Muscle of leg (tissue), 11 donors: Measurements from ENCODE around the gene ALKBH1. TPM values are rescaled to one million over a fixed set of nuclear protein-coding genes. Genes with fewer than 3 reads are reported as not detected.

ENCODE experiments used
- DNase-seq: peaks from one replicate; pipeline ENCODE4 v3.0.0; 2013
- H3K27ac ChIP-seq: one replicate; pipeline ENCODE4 v1.5.1; 2013; ENCODE audit warnings: mild to moderate bottlenecking, low read length, control low read depth
- H3K27me3 ChIP-seq: one replicate; pipeline ENCODE4 v1.6.1; 2013; ENCODE audit warnings: low read length; ENCODE audit not compliant: control insufficient read depth, insufficient read depth
- H3K36me3 ChIP-seq: one replicate; pipeline ENCODE4 v1.6.1; 2013; ENCODE audit warnings: low read length; ENCODE audit not compliant: control insufficient read depth, insufficient read depth
- H3K4me1 ChIP-seq: one replicate; pipeline ENCODE4 v1.6.1; 2013; ENCODE audit warnings: low read length; ENCODE audit not compliant: control insufficient read depth, insufficient read depth
- H3K4me3 ChIP-seq: one replicate; pipeline ENCODE4 v1.5.1; 2013; ENCODE audit warnings: low read length, control low read depth
- H3K9me3 ChIP-seq: replicated peaks from 2 replicates; pipeline ENCODE4 v1.6.1; 2013; ENCODE audit warnings: low read depth, low read length; ENCODE audit not compliant: control insufficient read depth
- WGBS: methylation state at CpG from one replicate; pipeline ENCODE4 v1.1.5; 2013; ENCODE audit warnings: missing lambda C conversion rate; ENCODE audit not compliant: insufficient coverage; 5-methylcytosine and 5-hydroxymethylcytosine counted together
- polyA plus RNA-seq, 8 donors: library from polyadenylated mRNA; unstranded; fragments of 120-200 nt; gene quantifications; one replicate each; pipeline versions ENCODE4 v1.2.1 to v1.2.3, GENCODE V29; 2013; ENCODE audit warnings: inconsistent platforms in 1 of 8, low replicate concordance in 1 of 8; ENCODE audit not compliant: insufficient read length in 8 of 8, insufficient read depth in 1 of 8
- total RNA-seq: library from RNA; stranded (reverse); fragments of 120-200 nt; gene quantifications from one replicate; pipeline ENCODE4 v1.2.4, GENCODE V29; 2013

ALKBH1 gene
- total and polyA plus RNA-seq, 9 donors, result 9.1 to 13.1 (median 10.5) TPM

GRCh38 chr14:77649326-77649725 lies 58.5 kb downstream of the ALKBH1 start:
- Histone ChIP-seq H3K36me3 (no peaks in the 10 kb centered on the region), H3K4me1 (peaks cover 4% of the 10 kb centered on the region), H3K4me3 (no peak overlapping the region), H3K27me3 (no peaks in the 10 kb centered on the region), H3K27ac (no peak overlapping the region), H3K9me3 (no peaks in the 10 kb centered on the region)
- no peak for DNase-seq
- no CpG with 5 or more reads among the region's 3 CpGs for WGBS

DNA sequence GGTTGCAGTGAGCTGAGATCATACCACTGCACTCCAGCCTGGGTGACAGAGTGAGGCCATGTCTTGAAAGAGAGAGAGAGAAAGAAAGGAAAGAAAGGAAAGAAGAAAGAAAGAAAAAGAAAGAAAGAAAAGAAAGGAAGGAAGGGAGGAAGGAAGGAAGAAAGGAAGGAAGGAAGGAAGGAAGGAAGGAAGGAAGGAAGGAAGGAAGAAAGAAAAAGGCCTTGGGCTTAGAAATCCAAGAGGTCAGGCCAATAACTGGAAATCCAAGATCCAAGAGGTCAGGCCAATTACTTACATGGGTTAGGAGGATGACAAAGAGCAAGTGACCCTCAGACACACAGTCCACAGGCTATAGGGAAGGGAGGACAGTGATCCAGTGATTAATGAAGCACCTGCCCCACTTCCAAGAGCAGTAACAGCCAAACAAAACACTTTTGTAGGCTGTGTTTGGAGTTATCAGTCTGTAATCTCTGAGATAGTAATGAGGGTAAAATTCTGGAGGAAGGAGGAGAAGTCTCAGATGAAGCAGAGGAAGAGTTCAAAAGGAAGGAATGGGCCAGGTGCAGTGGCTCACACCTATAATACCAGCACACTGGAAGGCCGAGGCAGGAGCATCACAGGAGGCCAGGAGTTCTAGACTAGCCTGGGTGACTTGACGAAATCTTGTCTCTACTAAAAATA lies 59.2 kb downstream of the ALKBH1 start:
- Histone ChIP-seq H3K4me3 (no peak overlapping the region), H3K36me3 (no peaks in the 10 kb centered on the region), H3K9me3 (no peaks in the 10 kb centered on the region), H3K27ac (no peak overlapping the region), H3K27me3 (no peaks in the 10 kb centered on the region), H3K4me1 (no peaks in the 10 kb centered on the region)
- DNase-seq, result no peak
- WGBS, result no CpG with 5 or more reads among the region's 2 CpGs

DNA sequence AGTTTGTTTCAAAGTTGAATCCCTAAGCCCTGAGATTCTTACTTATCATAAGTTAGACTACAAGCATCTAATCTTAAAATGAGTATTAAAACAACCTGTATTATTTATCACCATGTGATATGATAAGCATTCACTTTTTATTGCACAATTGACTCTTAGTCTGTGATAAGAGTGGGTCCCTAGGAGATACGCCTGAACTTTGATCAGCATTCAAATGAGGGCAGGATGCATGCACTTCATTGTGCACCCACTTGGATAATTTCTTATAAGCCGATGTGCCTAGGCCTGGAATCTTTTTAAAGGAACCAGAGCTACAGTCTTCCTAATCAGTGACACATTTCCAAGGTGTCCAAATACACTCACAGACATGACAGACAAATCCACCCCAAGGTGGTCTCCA lies 60.0 kb downstream of the ALKBH1 start:
- WGBS, result 100% methylated on average over 1 of the region's 2 CpGs

GRCh38 chr14:77646907-77647306 lies 60.9 kb downstream of the ALKBH1 start:
- Histone ChIP-seq H3K27me3 (no peaks in the 10 kb centered on the region), H3K4me1 (peaks cover 5% of the 10 kb centered on the region), H3K9me3 (no peaks in the 10 kb centered on the region), H3K36me3 (no peaks in the 10 kb centered on the region), H3K27ac (no peak overlapping the region), H3K4me3 (no peak overlapping the region)
- WGBS, result 83% methylated on average over 3 of the region's 4 CpGs
- no peak for DNase-seq

More for the DNA sequence above, 60.0 kb downstream of the ALKBH1 start:
- H3K36me3 ChIP-seq, result no peaks in the 10 kb centered on the region
- H3K27me3 ChIP-seq, result no peaks in the 10 kb centered on the region
- DNase-seq, result no peak
- no peaks in the 10 kb centered on the region for H3K9me3 ChIP-seq
- no peak overlapping the region for H3K27ac ChIP-seq
- H3K4me1 ChIP-seq, result no peaks in the 10 kb centered on the region
- H3K4me3 ChIP-seq, result no peak overlapping the region

DNA sequence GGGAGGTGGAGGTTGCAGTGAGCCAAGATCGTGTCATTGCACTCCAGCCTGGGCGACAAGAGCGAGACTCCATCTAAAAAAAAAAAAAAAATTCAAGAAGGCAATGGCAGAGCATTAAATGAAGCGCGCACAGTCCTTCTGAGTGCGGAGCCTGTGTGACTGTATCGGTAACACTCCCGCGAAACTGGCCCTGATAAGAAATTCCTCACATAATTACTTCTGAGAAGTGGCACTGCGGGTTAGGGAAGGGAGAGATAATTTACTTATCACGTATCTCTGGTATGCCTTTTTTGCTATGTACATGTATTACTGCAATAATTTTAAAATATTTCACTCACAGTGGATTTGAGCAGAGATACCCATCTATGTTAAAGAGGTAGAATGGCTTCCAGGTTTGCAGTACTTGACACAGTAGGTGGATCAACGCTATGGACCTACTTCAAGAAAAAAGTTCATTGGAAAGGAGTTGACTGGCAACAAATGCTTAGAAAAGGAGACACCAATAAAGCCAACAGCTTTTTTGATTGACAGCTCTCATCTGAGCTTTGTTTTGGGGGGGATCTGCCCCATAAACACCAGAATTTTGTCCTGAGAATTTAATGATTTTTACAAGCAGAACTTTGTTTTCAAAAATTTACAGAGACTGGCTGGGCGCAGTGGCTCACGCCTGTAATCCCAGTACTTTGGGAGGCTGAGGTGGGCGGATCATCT lies 62.1 kb downstream of the ALKBH1 start:
- WGBS, result 80% methylated on average over 1 of the region's 15 CpGs
- H3K27ac ChIP-seq, result no peak overlapping the region
- no peaks in the 10 kb centered on the region for H3K9me3 ChIP-seq
- H3K27me3 ChIP-seq, result no peaks in the 10 kb centered on the region
- H3K4me1 ChIP-seq, result peaks cover 8% of the 10 kb centered on the region
- no peak for DNase-seq
- H3K4me3 ChIP-seq, result no peak overlapping the region
- H3K36me3 ChIP-seq, result no peaks in the 10 kb centered on the region

GRCh38 chr14:77642407-77642806 lies 65.4 kb downstream of the ALKBH1 start:
- 60% methylated on average over 2 of the region's 7 CpGs for WGBS
- no peak overlapping the region for H3K27ac ChIP-seq
- peaks cover 8% of the 10 kb centered on the region for H3K4me1 ChIP-seq
- H3K27me3 ChIP-seq, result no peaks in the 10 kb centered on the region
- no peaks in the 10 kb centered on the region for H3K9me3 ChIP-seq
- DNase-seq, result no peak
- H3K4me3 ChIP-seq, result peak overlapping the region; percentile 43
- no peaks in the 10 kb centered on the region for H3K36me3 ChIP-seq

DNA sequence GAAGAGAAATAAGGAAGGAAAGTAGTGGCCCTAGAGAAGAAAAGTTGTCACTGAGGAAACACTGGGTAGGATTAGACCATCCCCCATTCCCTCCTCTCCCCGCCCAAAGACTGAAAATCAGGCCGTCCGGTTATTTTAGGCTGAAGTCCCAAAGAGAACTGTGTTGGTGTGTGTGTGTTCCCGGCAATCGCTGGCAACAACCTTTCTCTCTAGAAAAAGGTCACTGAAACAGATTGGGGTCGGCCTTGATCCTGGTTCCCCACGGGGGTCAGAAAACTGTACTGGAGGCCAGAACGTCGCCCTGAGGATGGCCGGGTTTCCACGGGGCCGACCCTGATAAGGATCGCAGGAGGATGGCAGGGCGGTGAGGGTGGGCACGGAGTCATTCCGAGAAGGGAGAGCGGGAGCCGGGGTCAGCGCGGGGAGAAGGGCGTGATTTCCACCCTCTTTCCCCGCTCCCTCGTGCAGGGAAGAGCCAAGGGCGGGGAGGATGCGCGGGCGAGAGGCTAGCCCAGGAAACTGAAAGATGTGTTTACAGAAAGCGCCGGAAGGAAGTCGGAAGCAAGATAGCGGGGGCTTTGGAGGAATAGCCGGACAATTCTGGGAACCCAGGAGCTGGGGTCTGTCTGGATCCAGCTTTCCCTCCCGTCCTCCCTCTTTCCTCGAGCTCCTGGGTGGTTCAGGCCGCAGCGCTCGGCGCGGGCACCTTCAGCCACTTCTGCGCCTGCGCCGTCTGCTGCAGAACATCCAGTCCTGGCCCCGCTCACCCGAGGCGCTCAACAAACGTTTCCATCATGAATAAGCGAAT lies 66.1 kb downstream of the ALKBH1 start:
- Histone ChIP-seq H3K27me3 (no peaks in the 10 kb centered on the region), H3K27ac (peak overlapping the region; percentile 18), H3K4me3 (peak overlapping the region; percentile 43), H3K36me3 (no peaks in the 10 kb centered on the region), H3K9me3 (no peaks in the 10 kb centered on the region), H3K4me1 (peaks cover 8% of the 10 kb centered on the region)
- DNase-seq, result peak; percentile 81
- 17% methylated on average over 26 of the region's 47 CpGs for WGBS

DNA sequence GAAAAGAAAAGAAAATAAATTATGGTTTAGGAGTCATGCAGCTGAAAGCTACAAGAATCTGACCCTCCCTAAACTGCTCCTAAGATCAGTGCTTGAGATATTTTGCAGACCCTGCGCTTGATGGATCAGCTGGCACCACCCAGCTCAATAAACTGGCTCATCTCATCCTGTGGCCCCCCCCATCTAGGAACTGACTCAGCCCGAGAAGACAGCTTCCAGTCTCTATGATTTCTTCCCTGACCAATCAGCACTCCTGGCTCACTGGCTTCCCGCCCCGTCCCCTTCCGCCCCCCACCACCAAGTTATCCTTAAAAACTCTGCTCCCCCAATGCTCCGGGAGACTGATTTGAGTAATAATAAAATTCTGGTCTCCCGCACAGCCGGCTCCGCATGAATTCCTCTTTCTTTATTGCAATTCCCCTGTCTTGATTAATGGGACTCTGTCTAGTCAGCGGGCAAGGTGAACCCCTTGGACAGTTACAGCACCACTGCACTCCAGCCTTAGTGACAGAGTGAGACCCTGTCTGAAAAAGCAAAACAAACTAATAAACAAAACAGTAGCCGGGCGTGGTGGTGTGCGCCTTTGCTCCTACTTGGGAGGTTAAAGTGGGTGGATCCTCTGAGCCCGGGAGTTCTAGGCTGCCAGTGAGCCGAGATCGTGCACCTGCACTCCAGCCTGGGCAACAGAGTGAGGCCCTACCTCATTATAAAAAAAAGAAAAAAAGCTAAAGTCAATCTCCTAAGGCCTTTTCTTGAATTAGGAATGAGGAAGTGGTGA lies 66.9 kb downstream of the ALKBH1 start:
- Histone ChIP-seq H3K9me3 (no peaks in the 10 kb centered on the region), H3K4me1 (peaks cover 8% of the 10 kb centered on the region), H3K36me3 (no peaks in the 10 kb centered on the region), H3K27ac (no peak overlapping the region), H3K27me3 (no peaks in the 10 kb centered on the region), H3K4me3 (no peak overlapping the region)
- no peak for DNase-seq
- WGBS, result 66% methylated on average over 4 of the region's 16 CpGs

DNA sequence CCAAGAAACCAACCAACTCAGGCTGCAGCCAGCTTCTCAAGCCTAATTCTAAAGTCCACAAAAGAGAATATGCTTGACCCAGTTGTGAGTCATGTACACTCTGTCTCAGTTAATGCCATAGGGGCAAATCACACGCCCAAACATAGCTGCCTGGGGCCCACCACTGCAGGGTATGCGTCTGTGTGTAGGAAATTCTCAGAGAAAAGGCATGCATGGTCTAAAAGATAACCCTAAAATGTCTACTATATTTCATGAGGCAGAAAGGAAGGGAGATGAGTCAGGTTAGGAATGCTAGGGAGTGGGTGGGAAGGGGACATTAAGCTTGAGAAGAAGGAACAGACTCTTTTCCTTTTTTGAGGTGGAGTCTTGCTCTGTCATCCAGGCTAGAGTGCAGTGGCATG lies 69.1 kb downstream of the ALKBH1 start:
- no peak overlapping the region for H3K4me3 ChIP-seq
- no peaks in the 10 kb centered on the region for H3K27me3 ChIP-seq
- H3K4me1 ChIP-seq, result peaks cover 8% of the 10 kb centered on the region
- H3K36me3 ChIP-seq, result no peaks in the 10 kb centered on the region
- H3K9me3 ChIP-seq, result peaks cover under 1% of the 10 kb centered on the region
- no peak overlapping the region for H3K27ac ChIP-seq
- no CpG with 5 or more reads among the region's 2 CpGs for WGBS
- no peak for DNase-seq
